Activated T-helper 9 cell treated with anti-CD3 and anti-CD28 coated beads, Interleukin-2, amount 50 U/mL, for 16 hours (primary cell): Measurements from ENCODE around the gene SLC25A29.

Experiments
- DNase-seq: peaks from one replicate; pipeline ENCODE4 v3.0.0-alpha.2; 2020; ENCODE audit warnings: low read depth

Gene SLC25A29

DNA sequence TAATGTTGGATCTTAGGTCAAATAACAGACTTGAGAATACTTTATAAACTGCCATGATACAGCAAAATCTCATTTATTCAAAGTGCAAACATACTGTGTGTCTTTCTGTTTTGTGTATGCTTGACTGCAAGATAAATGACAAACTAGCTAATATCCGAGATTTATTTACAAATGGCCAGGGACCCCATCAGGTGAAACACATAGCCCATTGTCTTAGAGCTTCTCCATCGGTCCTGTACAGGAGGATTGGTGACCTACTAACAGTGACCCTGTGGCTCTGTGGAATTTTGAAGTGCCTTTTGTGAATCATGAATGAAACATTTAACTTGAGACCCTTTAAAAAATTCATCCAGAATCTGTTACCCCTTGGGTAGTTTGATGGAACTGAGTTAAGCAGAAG, 27.1 kb downstream of the SLC25A29 start:
- no peak for DNase-seq

GRCh38 chr14:100278702-100279101, 27.5 kb downstream of the SLC25A29 start:
- DNase-seq, result no peak

DNA sequence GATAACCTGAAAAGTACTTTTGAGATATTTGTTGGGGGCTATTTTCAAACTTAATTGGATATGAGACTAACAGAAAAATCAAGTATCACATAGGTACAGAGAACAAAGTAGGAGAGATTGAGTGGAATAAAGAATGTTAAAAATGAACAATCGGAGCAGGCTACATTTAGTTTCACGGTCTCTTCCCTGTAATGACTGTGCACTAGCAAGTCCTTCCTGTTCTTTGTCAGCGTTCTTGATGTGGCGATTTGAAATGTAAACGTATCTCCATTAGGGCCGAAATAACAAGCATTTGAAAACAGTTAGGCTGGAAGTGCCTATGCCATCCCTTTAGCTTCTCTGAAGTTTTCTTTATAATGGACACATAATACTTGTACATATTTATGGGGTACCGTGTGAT, 31.0 kb downstream of the SLC25A29 start:
- DNase-seq, result no peak

DNA sequence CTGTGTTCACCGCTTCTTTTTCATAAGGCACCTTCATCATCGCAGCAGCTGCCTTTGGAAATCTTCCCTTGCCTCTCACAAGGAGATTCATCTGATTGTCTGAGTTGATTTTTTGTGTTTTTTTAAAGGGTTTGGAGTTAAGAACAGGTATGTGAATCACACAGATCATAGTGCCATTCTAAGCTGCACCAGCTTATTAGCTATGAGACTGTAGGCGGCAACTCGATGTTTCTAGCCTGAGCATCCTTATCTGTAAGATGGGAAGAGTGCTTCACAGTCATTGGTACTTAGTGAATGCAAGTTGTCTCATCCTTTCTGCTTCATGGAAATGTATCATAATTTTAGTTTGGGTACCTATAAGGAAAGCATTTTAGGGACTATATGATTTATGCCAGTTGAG, 32.0 kb downstream of the SLC25A29 start:
- no peak for DNase-seq

- DNase-seq, result no peak
Observed at GRCh38 chr14:100271247-100271939, 34.9 kb downstream of the SLC25A29 start.

GRCh38 chr14:100268591-100269207, 37.5 kb downstream of the SLC25A29 start:
- no peak for DNase-seq

DNA sequence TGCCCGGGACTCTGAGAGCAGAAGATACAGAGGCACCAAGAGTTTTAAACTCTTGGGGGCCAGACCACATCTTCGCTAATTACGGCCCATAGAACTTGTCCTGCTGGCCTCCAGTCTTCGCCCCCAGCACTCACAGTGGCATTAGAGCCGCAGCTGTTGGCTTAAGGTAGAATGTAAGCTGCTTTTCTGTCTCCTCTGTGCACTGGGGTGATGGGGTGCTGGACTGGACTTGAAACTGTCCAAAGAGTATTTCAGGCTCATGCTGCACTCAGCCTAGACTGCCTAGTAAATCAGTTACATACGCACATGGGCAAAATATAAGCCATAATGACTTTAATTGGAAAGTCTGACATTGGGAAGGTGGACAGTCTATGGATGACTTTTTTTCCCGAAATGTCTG, 38.3 kb downstream of the SLC25A29 start:
- DNase-seq, result no peak

DNA sequence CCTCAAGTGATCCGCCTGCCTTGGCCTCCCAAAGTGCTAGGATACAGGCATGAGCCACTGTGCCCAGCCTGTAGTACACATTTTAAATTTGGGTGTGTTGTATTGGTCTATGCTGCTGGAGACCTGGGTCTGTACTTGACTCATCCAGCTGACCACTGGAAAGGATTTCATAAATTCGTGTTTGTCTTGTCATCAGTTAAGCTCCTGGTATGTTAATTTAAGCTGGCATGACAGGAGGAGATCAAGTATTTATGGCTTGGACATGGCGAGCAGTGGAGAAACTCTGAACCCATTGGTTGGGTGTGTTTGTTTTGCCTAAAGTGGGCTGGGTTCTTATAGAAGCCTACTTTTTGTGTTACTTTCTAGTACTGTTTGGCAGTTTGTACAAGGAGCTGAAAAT, 43.1 kb downstream of the SLC25A29 start:
- DNase-seq, result no peak

DNA sequence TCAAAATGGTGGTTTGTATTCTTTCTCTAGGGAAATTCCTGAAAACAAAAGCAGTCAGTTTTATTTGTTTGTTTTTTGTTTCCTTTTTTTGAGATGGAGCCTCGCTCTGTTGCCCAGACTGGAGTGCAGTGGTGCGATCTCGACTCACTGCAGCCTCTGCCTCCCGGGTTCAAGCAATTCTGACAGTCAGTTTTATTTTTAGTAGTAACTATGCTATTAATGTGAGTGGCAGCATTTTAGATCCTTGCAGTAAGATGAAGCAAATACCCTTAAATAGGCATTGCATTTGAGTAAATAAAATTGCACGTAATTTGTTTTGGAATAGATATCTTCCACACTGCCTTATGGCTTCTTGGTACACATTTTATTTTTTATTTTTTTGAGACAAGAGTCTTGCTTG, 43.7 kb downstream of the SLC25A29 start:
- no peak for DNase-seq

- DNase-seq, result no peak
Observed at GRCh38 chr14:100261621-100262020, 44.6 kb downstream of the SLC25A29 start.

- no peak for DNase-seq
Observed at GRCh38 chr14:100256339-100256895, 49.8 kb downstream of the SLC25A29 start.

GRCh38 chr14:100252684-100253083, 53.6 kb downstream of the SLC25A29 start:
- no peak for DNase-seq

DNA sequence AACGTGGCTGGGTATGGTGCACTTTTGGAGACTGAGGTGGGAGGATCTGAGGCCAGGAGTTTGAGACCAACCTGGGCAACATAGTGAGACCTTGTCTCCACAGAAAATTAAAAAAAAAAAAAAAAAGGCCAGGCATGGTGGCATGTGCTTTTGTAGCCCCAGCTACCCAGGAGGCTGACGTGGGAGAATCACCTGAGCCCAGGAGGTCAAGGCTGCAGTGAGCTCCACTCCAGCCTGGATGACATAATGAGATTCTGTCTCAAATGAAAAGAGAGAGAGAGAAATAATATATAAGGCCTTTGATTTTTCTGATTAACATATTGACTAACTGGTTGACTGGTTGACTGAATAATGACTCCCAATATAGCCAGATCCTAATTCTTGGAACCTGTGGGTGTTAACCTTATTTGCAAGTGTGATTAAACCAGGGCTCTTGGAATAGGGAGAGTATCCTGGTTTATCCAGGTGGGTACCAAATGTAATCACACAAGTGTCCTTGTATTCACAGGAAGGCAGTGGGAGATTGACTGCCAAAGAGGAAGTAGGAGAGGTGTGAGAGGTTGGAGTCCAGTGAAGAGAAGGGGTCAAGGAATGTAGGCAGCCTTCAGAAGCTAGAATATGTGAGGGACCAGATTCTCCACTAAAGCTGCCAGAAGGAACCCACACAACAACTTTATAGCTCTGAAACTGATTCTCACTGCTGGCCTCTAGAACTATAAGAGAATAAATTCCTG, 55.3 kb downstream of the SLC25A29 start:
- no peak for DNase-seq

- no peak for DNase-seq
Observed at GRCh38 chr14:100246809-100247428, 59.3 kb downstream of the SLC25A29 start.

DNA sequence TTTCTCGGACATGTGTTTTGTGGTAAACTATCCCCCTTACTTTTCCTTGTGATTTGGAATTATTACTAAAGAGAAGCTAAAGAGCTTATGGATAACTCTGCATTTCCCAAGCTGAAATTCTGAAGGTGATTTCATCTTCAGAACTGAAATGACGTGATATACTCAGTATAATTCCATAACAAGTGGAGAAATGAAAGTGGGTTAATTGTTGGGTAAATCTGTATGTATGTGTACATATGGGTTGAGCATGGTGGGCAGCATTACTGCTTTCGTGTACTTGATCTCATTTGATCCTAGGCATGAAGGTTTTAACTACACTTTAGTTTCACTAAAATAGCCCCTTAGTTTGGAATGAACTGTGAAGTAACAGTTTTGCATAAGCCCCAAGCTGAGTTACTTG, 63.2 kb downstream of the SLC25A29 start:
- no peak for DNase-seq

- DNase-seq, result no peak
Observed at GRCh38 chr14:100241279-100241678, 65.0 kb downstream of the SLC25A29 start.
